Measurements from ENCODE around the gene NME2. TPM values are rescaled to one million over a fixed set of nuclear protein-coding genes. Genes with fewer than 3 reads are reported as not detected.

The NME2 gene
- total RNA-seq, 1 donor from 2014 or later = 381 TPM

DNA sequence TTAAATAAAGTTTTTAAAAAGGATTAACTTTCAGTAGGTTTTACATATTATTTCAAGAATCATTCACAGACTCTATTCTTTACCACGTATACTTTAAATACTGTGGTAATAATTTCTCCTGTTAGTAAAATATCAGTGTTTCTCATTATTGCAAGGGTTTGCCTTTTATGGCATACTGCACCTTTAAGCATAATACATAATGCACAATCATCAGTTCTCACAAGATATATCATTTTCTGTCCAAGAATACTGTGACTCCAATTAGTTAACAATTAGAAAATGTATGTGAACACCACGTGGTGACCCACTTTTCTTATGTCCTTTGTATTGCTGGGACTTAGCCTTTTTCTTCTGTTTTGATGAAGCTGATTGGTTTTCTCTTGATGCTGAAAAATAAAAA, 25.7 kb downstream of the NME2 start:
- no peaks in the 10 kb centered on the region for H3K9me3 Mint-ChIP-seq
- peaks cover 39% of the 10 kb centered on the region for H3K36me3 Mint-ChIP-seq
- TF ChIP-seq, protein P1, sequence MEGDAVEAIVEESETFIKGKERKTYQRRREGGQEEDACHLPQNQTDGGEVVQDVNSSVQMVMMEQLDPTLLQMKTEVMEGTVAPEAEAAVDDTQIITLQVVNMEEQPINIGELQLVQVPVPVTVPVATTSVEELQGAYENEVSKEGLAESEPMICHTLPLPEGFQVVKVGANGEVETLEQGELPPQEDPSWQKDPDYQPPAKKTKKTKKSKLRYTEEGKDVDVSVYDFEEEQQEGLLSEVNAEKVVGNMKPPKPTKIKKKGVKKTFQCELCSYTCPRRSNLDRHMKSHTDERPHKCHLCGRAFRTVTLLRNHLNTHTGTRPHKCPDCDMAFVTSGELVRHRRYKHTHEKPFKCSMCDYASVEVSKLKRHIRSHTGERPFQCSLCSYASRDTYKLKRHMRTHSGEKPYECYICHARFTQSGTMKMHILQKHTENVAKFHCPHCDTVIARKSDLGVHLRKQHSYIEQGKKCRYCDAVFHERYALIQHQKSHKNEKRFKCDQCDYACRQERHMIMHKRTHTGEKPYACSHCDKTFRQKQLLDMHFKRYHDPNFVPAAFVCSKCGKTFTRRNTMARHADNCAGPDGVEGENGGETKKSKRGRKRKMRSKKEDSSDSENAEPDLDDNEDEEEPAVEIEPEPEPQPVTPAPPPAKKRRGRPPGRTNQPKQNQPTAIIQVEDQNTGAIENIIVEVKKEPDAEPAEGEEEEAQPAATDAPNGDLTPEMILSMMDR (IDR thresholded peaks at IDR 0.05; ENCODE audit: unreplicated experiment) = no peak

DNA sequence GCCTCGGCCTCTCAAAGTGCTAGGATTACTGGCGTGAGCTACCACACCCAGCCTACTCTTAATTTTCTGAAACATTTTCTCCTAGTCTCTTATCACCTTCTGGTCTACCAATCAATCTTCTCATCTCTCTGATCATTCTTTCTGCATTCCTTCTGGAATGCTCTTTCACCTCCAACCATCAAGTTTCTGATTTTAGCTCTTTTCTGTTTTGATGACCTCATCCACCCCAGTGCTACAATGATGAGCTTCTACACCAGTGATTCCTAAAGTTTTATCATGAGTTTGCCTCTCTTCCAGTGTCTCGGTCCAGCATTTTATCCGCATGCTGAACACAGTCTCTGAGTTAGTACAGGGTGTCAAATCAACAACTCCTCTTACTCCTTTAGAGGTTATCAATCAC, 31.5 kb downstream of the NME2 start:
- no peak overlapping the region for H3K27ac Mint-ChIP-seq
- TF ChIP-seq, protein P1 (IDR thresholded peaks at IDR 0.05; ENCODE audit: unreplicated experiment) = no peak
- no peak overlapping the region for H3K4me3 Mint-ChIP-seq
- DNase-seq (ENCODE audit: low spot score in 2 of 2, unreplicated experiment in 2 of 2) = no peak
- no peaks in the 10 kb centered on the region for H3K4me1 Mint-ChIP-seq
- H3K9me3 Mint-ChIP-seq = no peaks in the 10 kb centered on the region
- no peaks in the 10 kb centered on the region for H3K27me3 Mint-ChIP-seq (ENCODE audit: low read depth)
- peaks cover 41% of the 10 kb centered on the region for H3K36me3 Mint-ChIP-seq

More for the DNA sequence above, 25.7 kb downstream of the NME2 start:
- no peak overlapping the region for H3K4me3 Mint-ChIP-seq
- no peak for DNase-seq (ENCODE audit: low spot score in 2 of 2, unreplicated experiment in 2 of 2)
- no peaks in the 10 kb centered on the region for H3K4me1 Mint-ChIP-seq
- H3K27ac Mint-ChIP-seq = no peak overlapping the region
- no peaks in the 10 kb centered on the region for H3K27me3 Mint-ChIP-seq (ENCODE audit: low read depth)

GRCh38 chr17:51200295-51200694, 34.1 kb downstream of the NME2 start:
- Mint-ChIP-seq H3K4me1 (no peaks in the 10 kb centered on the region), H3K27me3 (ENCODE audit: low read depth) (no peaks in the 10 kb centered on the region), H3K36me3 (peaks cover 36% of the 10 kb centered on the region), H3K4me3 (no peak overlapping the region), H3K27ac (no peak overlapping the region), H3K9me3 (no peaks in the 10 kb centered on the region)
- TF ChIP-seq, protein P1 (IDR thresholded peaks at IDR 0.05; ENCODE audit: unreplicated experiment) = no peak
- no peak for DNase-seq (ENCODE audit: low spot score in 2 of 2, unreplicated experiment in 2 of 2)

GRCh38 chr17:51200846-51201245, 34.6 kb downstream of the NME2 start:
- DNase-seq (ENCODE audit: low spot score in 2 of 2, unreplicated experiment in 2 of 2) = no peak
- Mint-ChIP-seq H3K4me1 (no peaks in the 10 kb centered on the region), H3K27ac (no peak overlapping the region), H3K9me3 (no peaks in the 10 kb centered on the region), H3K4me3 (no peak overlapping the region), H3K27me3 (ENCODE audit: low read depth) (no peaks in the 10 kb centered on the region), H3K36me3 (peaks cover 35% of the 10 kb centered on the region)
- TF ChIP-seq, protein P1 (IDR thresholded peaks at IDR 0.05; ENCODE audit: unreplicated experiment) = no peak

GRCh38 chr17:51203838-51204237, 37.6 kb downstream of the NME2 start:
- no peaks in the 10 kb centered on the region for H3K4me1 Mint-ChIP-seq
- H3K36me3 Mint-ChIP-seq = peaks cover 30% of the 10 kb centered on the region
- DNase-seq (ENCODE audit: low spot score in 2 of 2, unreplicated experiment in 2 of 2) = no peak
- no peaks in the 10 kb centered on the region for H3K9me3 Mint-ChIP-seq
- no peak overlapping the region for H3K27ac Mint-ChIP-seq
- H3K27me3 Mint-ChIP-seq (ENCODE audit: low read depth) = no peaks in the 10 kb centered on the region
- TF ChIP-seq, protein P1 (IDR thresholded peaks at IDR 0.05; ENCODE audit: unreplicated experiment) = no peak
- no peak overlapping the region for H3K4me3 Mint-ChIP-seq

DNA sequence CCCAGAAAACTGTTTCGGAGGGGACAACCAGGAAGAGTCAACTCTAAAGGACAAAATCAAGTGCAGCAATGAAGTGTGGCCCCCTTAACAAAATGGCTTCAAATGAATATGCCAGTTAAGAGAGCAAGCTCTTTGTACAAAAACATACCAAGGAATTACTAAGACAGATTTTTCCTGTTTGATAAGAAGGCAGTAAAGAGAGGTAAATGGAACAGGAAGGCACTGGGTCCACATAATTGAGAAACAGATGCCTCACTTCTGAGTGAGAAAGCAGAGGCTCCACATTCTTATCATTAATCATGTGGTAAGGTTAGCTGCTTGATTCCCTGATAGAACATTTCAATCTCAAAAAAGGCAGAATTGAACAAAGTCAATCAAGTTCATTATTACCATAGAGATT, 48.7 kb downstream of the NME2 start:
- Mint-ChIP-seq H3K36me3 (peaks cover 39% of the 10 kb centered on the region), H3K27ac (no peak overlapping the region), H3K4me3 (no peak overlapping the region), H3K4me1 (no peaks in the 10 kb centered on the region), H3K9me3 (no peaks in the 10 kb centered on the region), H3K27me3 (ENCODE audit: low read depth) (no peaks in the 10 kb centered on the region)
- DNase-seq (ENCODE audit: low spot score in 2 of 2, unreplicated experiment in 2 of 2) = no peak
- TF ChIP-seq, protein P1 (IDR thresholded peaks at IDR 0.05; ENCODE audit: unreplicated experiment) = no peak
